HCT116 (cell line): ENCODE data around the gene NPHS1. TPM values are rescaled to one million over a fixed set of nuclear protein-coding genes. Genes with fewer than 3 reads are reported as not detected.

Experiments
- CBX3 ChIP-seq: IDR thresholded peaks from 2 replicates; pipeline ENCODE4 v1.6.1; 2012; ENCODE audit warnings: low read depth
- CTCF ChIP-seq, 3 experiments: fragments of 200-600 bp in 1 of 3; sonication (generic) in 1 of 3; IDR thresholded peaks in 2 of 3; conservative IDR thresholded peaks in 1 of 3; 2 replicates each; pipeline ENCODE4 v1.5.1; 2012 to 2017; ENCODE audit warnings: low read depth in 2 of 3, low read length in 2 of 3, antibody characterized with exemption in 1 of 3, borderline replicate concordance in 1 of 3, control low read depth in 1 of 3, mild to moderate bottlenecking in 1 of 3, mixed read lengths in 1 of 3, mixed run types in 1 of 3, moderate library complexity in 1 of 3; ENCODE audit not compliant: insufficient read depth in 1 of 3
- EZH2 ChIP-seq: fragments of 200-600 bp; sonication (generic); IDR thresholded peaks from 2 replicates; pipeline ENCODE4 v1.6.1; 2017; ENCODE audit warnings: antibody characterized with exemption, mixed run types
- EZH2phosphoT487 ChIP-seq: fragments of 200-600 bp; IDR thresholded peaks from 2 replicates; pipeline ENCODE4 v1.6.1; 2018; ENCODE audit warnings: antibody characterized with exemption, borderline replicate concordance
- FOSL1 ChIP-seq: IDR thresholded peaks from 2 replicates; pipeline ENCODE4 v1.6.1; 2012; ENCODE audit warnings: low read depth
- MAX ChIP-seq: IDR thresholded peaks from 2 replicates; pipeline ENCODE4 v1.6.1; 2012
- RAD21 ChIP-seq: IDR thresholded peaks from 2 replicates; pipeline ENCODE4 v1.6.1; 2012; ENCODE audit warnings: low read depth, mild to moderate bottlenecking
- SIN3A ChIP-seq: IDR thresholded peaks from 2 replicates; pipeline ENCODE4 v1.6.1; 2012; ENCODE audit warnings: low read depth
- SRF ChIP-seq: IDR thresholded peaks from 2 replicates; pipeline ENCODE4 v1.6.1; 2012; ENCODE audit warnings: low read depth
- ZBTB33 ChIP-seq: IDR thresholded peaks from 2 replicates; pipeline ENCODE4 v1.6.1; 2011; ENCODE audit warnings: mild to moderate bottlenecking, low read length, moderate library complexity; ENCODE audit not compliant: insufficient replicate concordance; ENCODE audit errors: extremely low read depth
- total RNA-seq: library from RNA; stranded (reverse); gene quantifications from one replicate; pipeline ENCODE4 v1.2.1, GENCODE V29; 2021; ENCODE audit not compliant: unreplicated experiment

The NPHS1 gene
- total RNA-seq, 1 experiment from 2014 or later, result 0.57 TPM

- TF ChIP-seq EZH2 (no peak), FOSL1 (no peak), EZH2phosphoT487 (no peak), MAX (peak; percentile 94), ZBTB33 (no peak), CTCF (IDR thresholded peaks at IDR 0.05 in 2 of 3, conservative IDR thresholded peaks at IDR 0.05 in 1 of 3; ENCODE audit: borderline replicate concordance in 1 of 3, insufficient read depth in 1 of 3, low read depth in 2 of 3, low read length in 2 of 3) (no peak), CBX3 (no peak), RAD21 (no peak), SRF (no peak), SIN3A (no peak)
- TF ChIP-seq, all 23 proteins: peak for 5
Observed at GRCh38 chr19:35869327-35870123, 17.2 kb upstream of the NPHS1 start (continued).
